ENCODE data around the gene KRTAP4-4.

- TF ChIP-seq CTCF (IDR thresholded peaks at IDR 0.05): no peak
- no peak for TF ChIP-seq ESRRA (CRISPR knock-in tag; IDR thresholded peaks at IDR 0.05; ENCODE audit: borderline replicate concordance)
- no peak for TF ChIP-seq SMAD3 (CRISPR knock-in tag; IDR thresholded peaks at IDR 0.05; ENCODE audit: borderline replicate concordance)
- no peak for TF ChIP-seq ZNF232 (CRISPR knock-in tag; IDR thresholded peaks at IDR 0.05)
- TF ChIP-seq TEAD1 (CRISPR knock-in tag; IDR thresholded peaks at IDR 0.05): no peak
- TF ChIP-seq E2F5 (CRISPR knock-in tag; IDR thresholded peaks at IDR 0.05): no peak
- no peak for TF ChIP-seq MLX (CRISPR knock-in tag; IDR thresholded peaks at IDR 0.05)
- TF ChIP-seq EMX1 (CRISPR knock-in tag; IDR thresholded peaks at IDR 0.05): no peak
- no peak for TF ChIP-seq ZMAT4 (CRISPR knock-in tag; IDR thresholded peaks at IDR 0.05)
- TF ChIP-seq SMAD4 (CRISPR knock-in tag; IDR thresholded peaks at IDR 0.05): no peak
- TF ChIP-seq ZNF219 (CRISPR knock-in tag; IDR thresholded peaks at IDR 0.05; ENCODE audit: borderline replicate concordance): no peak
- TF ChIP-seq ATF6 (CRISPR knock-in tag; IDR thresholded peaks at IDR 0.05): no peak
Observed at GRCh38 chr17:41121742-41122141, 38.8 kb downstream of the KRTAP4-4 start.
